GM23338 (cell line): ENCODE measurements around the gene XYLT1. TPM values are rescaled to one million over a fixed set of nuclear protein-coding genes. Genes with fewer than 3 reads are reported as not detected.

Source experiments
- ATAC-seq: fragments of 200-7000 bp; cut with Tn5 transposase; 3 replicates; pipeline ENCODE4 v1.9.1; 2020
- DNase-seq: peaks from one replicate; pipeline ENCODE4 v3.0.0-alpha.2; 2015; ENCODE audit warnings: low spot score
- H2AFZ ChIP-seq: fragments of 200-600 bp; sonication (generic); 2 replicates; pipeline ENCODE4 v1.8.0; 2016; ENCODE audit warnings: antibody characterized with exemption, mild to moderate bottlenecking, moderate library complexity
- H3F3A ChIP-seq: fragments of 200-600 bp; sonication (generic); replicated peaks from 2 replicates; pipeline ENCODE4 v1.8.0; 2017; ENCODE audit warnings: antibody characterized with exemption, mixed run types, low read depth
- H3K27ac ChIP-seq: fragments of 200-600 bp; sonication (generic); 2 replicates; pipeline ENCODE4 v1.6.1; 2016; ENCODE audit warnings: low read depth
- H3K27me3 ChIP-seq: fragments of 200-600 bp; sonication (generic); 2 replicates; pipeline ENCODE4 v1.8.0; 2016; ENCODE audit warnings: mild to moderate bottlenecking, mixed run types, moderate library complexity; ENCODE audit not compliant: insufficient read depth
- H3K36me3 ChIP-seq: fragments of 200-600 bp; sonication (generic); 2 replicates; pipeline ENCODE4 v1.8.0; 2016; ENCODE audit warnings: mild to moderate bottlenecking; ENCODE audit not compliant: insufficient read depth
- H3K4me1 ChIP-seq: fragments of 200-600 bp; sonication (generic); 2 replicates; pipeline ENCODE4 v1.8.0; 2016; ENCODE audit warnings: mild to moderate bottlenecking, moderate library complexity; ENCODE audit not compliant: insufficient read depth
- H3K4me2 ChIP-seq: fragments of 200-600 bp; sonication (generic); 2 replicates; pipeline ENCODE4 v1.7.1; 2017; ENCODE audit warnings: mixed run types
- H3K4me3 ChIP-seq: fragments of 200-600 bp; sonication (generic); 2 replicates; pipeline ENCODE4 v1.6.1; 2016; ENCODE audit warnings: mixed run types
- H3K79me2 ChIP-seq: fragments of 200-600 bp; sonication (generic); replicated peaks from 2 replicates; pipeline ENCODE4 v1.8.0; 2017; ENCODE audit warnings: mild to moderate bottlenecking; ENCODE audit not compliant: insufficient read depth
- H3K9me2 ChIP-seq: fragments of 200-600 bp; sonication (generic); 2 replicates; pipeline ENCODE4 v1.8.0; 2017; ENCODE audit not compliant: insufficient read depth
- H4K20me1 ChIP-seq: fragments of 200-600 bp; sonication (generic); replicated peaks from 2 replicates; pipeline ENCODE4 v1.8.0; 2017; ENCODE audit warnings: mild to moderate bottlenecking; ENCODE audit not compliant: insufficient read depth
- H3K27ac Mint-ChIP-seq: 2 replicates; pipeline ENCODE4 v1.8.0; 2020; ENCODE audit warnings: inconsistent platforms, mild to moderate bottlenecking, moderate library complexity, mixed read lengths
- H3K27me3 Mint-ChIP-seq: 3 replicates; pipeline ENCODE4 v1.8.0; 2022; ENCODE audit warnings: low read depth, mild to moderate bottlenecking, moderate library complexity, mixed read lengths, inconsistent platforms; ENCODE audit not compliant: insufficient read depth, poor library complexity
- H3K36me3 Mint-ChIP-seq: 3 replicates; pipeline ENCODE4 v1.8.0; 2021; ENCODE audit warnings: low read depth, mild to moderate bottlenecking, inconsistent platforms, moderate library complexity, mixed read lengths
- H3K4me1 Mint-ChIP-seq: 3 replicates; pipeline ENCODE4 v1.8.0; 2020; ENCODE audit warnings: mild to moderate bottlenecking, inconsistent platforms, mixed read lengths
- H3K4me3 Mint-ChIP-seq: 3 replicates; pipeline ENCODE4 v1.8.0; 2021; ENCODE audit warnings: moderate library complexity, mild to moderate bottlenecking, inconsistent platforms, mixed read lengths
- H3K9me3 Mint-ChIP-seq: 3 replicates; pipeline ENCODE4 v1.8.0; 2020; ENCODE audit warnings: moderate library complexity, mild to moderate bottlenecking, inconsistent platforms, mixed read lengths
- CREB1 ChIP-seq: fragments of 250-450 bp; sonication (Bioruptor Pico); IDR thresholded peaks from 2 replicates; pipeline ENCODE4 v1.5.0; 2020; ENCODE audit warnings: low read depth, mild to moderate bottlenecking, moderate library complexity
- EZH2 ChIP-seq: fragments of 200-600 bp; sonication (generic); IDR thresholded peaks from one replicate; pipeline ENCODE4 v1.8.0; 2017; ENCODE audit warnings: antibody characterized with exemption, mild to moderate bottlenecking, low read depth; ENCODE audit not compliant: unreplicated experiment
- EZH2phosphoT487 ChIP-seq: fragments of 200-600 bp; sonication (generic); IDR thresholded peaks from one replicate; pipeline ENCODE4 v1.8.1; 2018; ENCODE audit warnings: antibody characterized with exemption; ENCODE audit not compliant: unreplicated experiment
- JUNB ChIP-seq: IDR thresholded peaks from one replicate; pipeline ENCODE4 v1.6.1; 2016; ENCODE audit warnings: antibody characterized with exemption; ENCODE audit not compliant: unreplicated experiment
- NANOG ChIP-seq: IDR thresholded peaks from 2 replicates; pipeline ENCODE4 v1.6.1; 2016; ENCODE audit warnings: antibody characterized with exemption, borderline replicate concordance
- POLR2AphosphoS5 ChIP-seq: IDR thresholded peaks from 2 replicates; pipeline ENCODE4 v1.6.1; 2016; ENCODE audit warnings: antibody characterized with exemption, low read depth
- STAT1 ChIP-seq: IDR thresholded peaks from one replicate; pipeline ENCODE4 v1.6.1; 2016; ENCODE audit warnings: antibody characterized with exemption; ENCODE audit not compliant: unreplicated experiment
- ZNF114 ChIP-seq: fragments of 250-450 bp; sonication (Bioruptor Pico); IDR thresholded peaks from 2 replicates; pipeline ENCODE4 v1.5.0; 2020; ENCODE audit warnings: mild to moderate bottlenecking, moderate library complexity
- ZNF331 ChIP-seq: fragments of 250-450 bp; sonication (Bioruptor Pico); IDR thresholded peaks from 2 replicates; pipeline ENCODE4 v1.5.0; 2020; ENCODE audit warnings: low read depth, mild to moderate bottlenecking, moderate library complexity
- polyA plus RNA-seq: library from polyadenylated mRNA; unstranded; fragments of >200 nt; fragmentation: Nextera tagmentation; extraction: Ambion mirVana; gene quantifications from 2 replicates; pipeline ENCODE4 v1.2.1, GENCODE V29; 2016
- total RNA-seq: library from RNA; depleted of rRNA; stranded (reverse); fragments of >200 nt; shearing (Covaris generic); gene quantifications from 2 replicates; pipeline ENCODE4 v1.2.3, GENCODE V29; 2014
- TF ChIP-seq, protein P1 (sequence below), 2 experiments: fragments of 200-600 bp in 1 of 2; sonication (generic) in 1 of 2; conservative IDR thresholded peaks; 2 replicates each; pipeline versions ENCODE4 v1.5.1 to v1.6.1; 2016 to 2017; ENCODE audit warnings: antibody characterized with exemption in 2 of 2, low read depth in 2 of 2, mild to moderate bottlenecking in 2 of 2, moderate library complexity in 1 of 2
- TF ChIP-seq, protein P2 (sequence below): IDR thresholded peaks from one replicate; pipeline ENCODE4 v1.6.1; 2018; ENCODE audit warnings: antibody characterized with exemption; ENCODE audit not compliant: unreplicated experiment
- TF ChIP-seq, protein P3 (sequence below): fragments of 250-450 bp; sonication (Bioruptor Pico); IDR thresholded peaks from 2 replicates; pipeline ENCODE4 v1.5.0; 2020; ENCODE audit warnings: mild to moderate bottlenecking, moderate library complexity
- TF ChIP-seq, protein P4 (sequence below): IDR thresholded peaks from 2 replicates; pipeline ENCODE4 v1.6.1; 2016; ENCODE audit warnings: antibody characterized with exemption

Gene XYLT1
- total and polyA plus RNA-seq, 2 experiments from 2014 or later: 3.5 to 24.7 TPM

DNA sequence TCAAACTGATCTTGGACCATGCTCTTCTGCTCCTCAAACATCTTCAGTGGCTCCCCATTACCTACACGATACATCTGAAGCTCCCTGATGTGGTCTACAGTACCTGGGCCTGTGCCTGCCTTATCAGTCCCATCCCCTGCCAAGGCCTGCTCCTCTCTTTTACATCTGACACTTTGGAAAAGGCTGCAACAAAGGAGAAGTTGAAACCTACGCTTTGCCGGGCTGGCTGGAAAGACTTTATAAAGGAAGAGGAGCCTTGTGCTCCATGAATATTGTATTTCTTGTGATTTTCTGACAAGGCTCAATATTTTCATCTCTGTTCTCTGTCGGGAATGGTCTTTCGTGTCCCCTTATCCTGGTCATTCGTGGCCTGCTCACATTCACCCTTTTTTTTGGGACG lies 132.5 kb downstream of the XYLT1 start:
- no peak for ATAC-seq
- Histone ChIP-seq H3K4me2 (no peak overlapping the region), H3K79me2 (no peaks in the 10 kb centered on the region; the same call in 1 of the 2 replicates), H3K36me3 (no peaks in the 10 kb centered on the region), H3K4me1 (no peaks in the 10 kb centered on the region), H2AFZ (no peak overlapping the region), H3K27me3 (no peaks in the 10 kb centered on the region), H3F3A (no peaks in the 10 kb centered on the region), H4K20me1 (0 out of 2 replicates have a peak, but pooled peaks cover 8% of the 10 kb centered on the region), H3K27ac (no peak overlapping the region), H3K9me2 (no peaks in the 10 kb centered on the region), H3K4me3 (no peak overlapping the region)
- DNase-seq: no peak
- H3K4me3 Mint-ChIP-seq: no peak overlapping the region
- TF ChIP-seq ZNF114 (CRISPR knock-in tag) (no peak), CREB1 (CRISPR knock-in tag) (no peak), EZH2phosphoT487 (no peak), EZH2 (no peak), ZNF331 (CRISPR knock-in tag) (no peak), STAT1 (no peak), NANOG (no peak), JUNB (no peak), POLR2AphosphoS5 (no peak)
- TF ChIP-seq, protein P1, sequence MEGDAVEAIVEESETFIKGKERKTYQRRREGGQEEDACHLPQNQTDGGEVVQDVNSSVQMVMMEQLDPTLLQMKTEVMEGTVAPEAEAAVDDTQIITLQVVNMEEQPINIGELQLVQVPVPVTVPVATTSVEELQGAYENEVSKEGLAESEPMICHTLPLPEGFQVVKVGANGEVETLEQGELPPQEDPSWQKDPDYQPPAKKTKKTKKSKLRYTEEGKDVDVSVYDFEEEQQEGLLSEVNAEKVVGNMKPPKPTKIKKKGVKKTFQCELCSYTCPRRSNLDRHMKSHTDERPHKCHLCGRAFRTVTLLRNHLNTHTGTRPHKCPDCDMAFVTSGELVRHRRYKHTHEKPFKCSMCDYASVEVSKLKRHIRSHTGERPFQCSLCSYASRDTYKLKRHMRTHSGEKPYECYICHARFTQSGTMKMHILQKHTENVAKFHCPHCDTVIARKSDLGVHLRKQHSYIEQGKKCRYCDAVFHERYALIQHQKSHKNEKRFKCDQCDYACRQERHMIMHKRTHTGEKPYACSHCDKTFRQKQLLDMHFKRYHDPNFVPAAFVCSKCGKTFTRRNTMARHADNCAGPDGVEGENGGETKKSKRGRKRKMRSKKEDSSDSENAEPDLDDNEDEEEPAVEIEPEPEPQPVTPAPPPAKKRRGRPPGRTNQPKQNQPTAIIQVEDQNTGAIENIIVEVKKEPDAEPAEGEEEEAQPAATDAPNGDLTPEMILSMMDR (conservative IDR thresholded peaks at IDR 0.05; ENCODE audit: low read depth in 2 of 2): no peak
- TF ChIP-seq, protein P2, sequence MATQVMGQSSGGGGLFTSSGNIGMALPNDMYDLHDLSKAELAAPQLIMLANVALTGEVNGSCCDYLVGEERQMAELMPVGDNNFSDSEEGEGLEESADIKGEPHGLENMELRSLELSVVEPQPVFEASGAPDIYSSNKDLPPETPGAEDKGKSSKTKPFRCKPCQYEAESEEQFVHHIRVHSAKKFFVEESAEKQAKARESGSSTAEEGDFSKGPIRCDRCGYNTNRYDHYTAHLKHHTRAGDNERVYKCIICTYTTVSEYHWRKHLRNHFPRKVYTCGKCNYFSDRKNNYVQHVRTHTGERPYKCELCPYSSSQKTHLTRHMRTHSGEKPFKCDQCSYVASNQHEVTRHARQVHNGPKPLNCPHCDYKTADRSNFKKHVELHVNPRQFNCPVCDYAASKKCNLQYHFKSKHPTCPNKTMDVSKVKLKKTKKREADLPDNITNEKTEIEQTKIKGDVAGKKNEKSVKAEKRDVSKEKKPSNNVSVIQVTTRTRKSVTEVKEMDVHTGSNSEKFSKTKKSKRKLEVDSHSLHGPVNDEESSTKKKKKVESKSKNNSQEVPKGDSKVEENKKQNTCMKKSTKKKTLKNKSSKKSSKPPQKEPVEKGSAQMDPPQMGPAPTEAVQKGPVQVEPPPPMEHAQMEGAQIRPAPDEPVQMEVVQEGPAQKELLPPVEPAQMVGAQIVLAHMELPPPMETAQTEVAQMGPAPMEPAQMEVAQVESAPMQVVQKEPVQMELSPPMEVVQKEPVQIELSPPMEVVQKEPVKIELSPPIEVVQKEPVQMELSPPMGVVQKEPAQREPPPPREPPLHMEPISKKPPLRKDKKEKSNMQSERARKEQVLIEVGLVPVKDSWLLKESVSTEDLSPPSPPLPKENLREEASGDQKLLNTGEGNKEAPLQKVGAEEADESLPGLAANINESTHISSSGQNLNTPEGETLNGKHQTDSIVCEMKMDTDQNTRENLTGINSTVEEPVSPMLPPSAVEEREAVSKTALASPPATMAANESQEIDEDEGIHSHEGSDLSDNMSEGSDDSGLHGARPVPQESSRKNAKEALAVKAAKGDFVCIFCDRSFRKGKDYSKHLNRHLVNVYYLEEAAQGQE: no peak
- TF ChIP-seq, protein P3, sequence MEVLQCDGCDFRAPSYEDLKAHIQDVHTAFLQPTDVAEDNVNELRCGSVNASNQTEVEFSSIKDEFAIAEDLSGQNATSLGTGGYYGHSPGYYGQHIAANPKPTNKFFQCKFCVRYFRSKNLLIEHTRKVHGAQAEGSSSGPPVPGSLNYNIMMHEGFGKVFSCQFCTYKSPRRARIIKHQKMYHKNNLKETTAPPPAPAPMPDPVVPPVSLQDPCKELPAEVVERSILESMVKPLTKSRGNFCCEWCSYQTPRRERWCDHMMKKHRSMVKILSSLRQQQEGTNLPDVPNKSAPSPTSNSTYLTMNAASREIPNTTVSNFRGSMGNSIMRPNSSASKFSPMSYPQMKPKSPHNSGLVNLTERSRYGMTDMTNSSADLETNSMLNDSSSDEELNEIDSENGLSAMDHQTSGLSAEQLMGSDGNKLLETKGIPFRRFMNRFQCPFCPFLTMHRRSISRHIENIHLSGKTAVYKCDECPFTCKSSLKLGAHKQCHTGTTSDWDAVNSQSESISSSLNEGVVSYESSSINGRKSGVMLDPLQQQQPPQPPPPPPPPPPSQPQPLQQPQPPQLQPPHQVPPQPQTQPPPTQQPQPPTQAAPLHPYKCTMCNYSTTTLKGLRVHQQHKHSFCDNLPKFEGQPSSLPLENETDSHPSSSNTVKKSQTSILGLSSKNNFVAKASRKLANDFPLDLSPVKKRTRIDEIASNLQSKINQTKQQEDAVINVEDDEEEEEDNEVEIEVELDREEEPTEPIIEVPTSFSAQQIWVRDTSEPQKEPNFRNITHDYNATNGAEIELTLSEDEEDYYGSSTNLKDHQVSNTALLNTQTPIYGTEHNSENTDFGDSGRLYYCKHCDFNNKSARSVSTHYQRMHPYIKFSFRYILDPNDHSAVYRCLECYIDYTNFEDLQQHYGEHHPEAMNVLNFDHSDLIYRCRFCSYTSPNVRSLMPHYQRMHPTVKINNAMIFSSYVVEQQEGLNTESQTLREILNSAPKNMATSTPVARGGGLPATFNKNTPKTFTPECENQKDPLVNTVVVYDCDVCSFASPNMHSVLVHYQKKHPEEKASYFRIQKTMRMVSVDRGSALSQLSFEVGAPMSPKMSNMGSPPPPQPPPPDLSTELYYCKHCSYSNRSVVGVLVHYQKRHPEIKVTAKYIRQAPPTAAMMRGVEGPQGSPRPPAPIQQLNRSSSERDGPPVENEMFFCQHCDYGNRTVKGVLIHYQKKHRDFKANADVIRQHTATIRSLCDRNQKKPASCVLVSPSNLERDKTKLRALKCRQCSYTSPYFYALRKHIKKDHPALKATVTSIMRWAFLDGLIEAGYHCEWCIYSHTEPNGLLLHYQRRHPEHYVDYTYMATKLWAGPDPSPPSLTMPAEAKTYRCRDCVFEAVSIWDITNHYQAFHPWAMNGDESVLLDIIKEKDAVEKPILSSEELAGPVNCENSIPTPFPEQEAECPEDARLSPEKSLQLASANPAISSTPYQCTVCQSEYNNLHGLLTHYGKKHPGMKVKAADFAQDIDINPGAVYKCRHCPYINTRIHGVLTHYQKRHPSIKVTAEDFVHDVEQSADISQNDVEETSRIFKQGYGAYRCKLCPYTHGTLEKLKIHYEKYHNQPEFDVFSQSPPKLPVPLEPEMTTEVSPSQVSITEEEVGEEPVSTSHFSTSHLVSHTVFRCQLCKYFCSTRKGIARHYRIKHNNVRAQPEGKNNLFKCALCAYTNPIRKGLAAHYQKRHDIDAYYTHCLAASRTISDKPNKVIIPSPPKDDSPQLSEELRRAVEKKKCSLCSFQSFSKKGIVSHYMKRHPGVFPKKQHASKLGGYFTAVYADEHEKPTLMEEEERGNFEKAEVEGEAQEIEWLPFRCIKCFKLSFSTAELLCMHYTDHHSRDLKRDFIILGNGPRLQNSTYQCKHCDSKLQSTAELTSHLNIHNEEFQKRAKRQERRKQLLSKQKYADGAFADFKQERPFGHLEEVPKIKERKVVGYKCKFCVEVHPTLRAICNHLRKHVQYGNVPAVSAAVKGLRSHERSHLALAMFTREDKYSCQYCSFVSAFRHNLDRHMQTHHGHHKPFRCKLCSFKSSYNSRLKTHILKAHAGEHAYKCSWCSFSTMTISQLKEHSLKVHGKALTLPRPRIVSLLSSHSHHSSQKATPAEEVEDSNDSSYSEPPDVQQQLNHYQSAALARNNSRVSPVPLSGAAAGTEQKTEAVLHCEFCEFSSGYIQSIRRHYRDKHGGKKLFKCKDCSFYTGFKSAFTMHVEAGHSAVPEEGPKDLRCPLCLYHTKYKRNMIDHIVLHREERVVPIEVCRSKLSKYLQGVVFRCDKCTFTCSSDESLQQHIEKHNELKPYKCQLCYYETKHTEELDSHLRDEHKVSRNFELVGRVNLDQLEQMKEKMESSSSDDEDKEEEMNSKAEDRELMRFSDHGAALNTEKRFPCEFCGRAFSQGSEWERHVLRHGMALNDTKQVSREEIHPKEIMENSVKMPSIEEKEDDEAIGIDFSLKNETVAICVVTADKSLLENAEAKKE: no peak
- TF ChIP-seq, protein P4, sequence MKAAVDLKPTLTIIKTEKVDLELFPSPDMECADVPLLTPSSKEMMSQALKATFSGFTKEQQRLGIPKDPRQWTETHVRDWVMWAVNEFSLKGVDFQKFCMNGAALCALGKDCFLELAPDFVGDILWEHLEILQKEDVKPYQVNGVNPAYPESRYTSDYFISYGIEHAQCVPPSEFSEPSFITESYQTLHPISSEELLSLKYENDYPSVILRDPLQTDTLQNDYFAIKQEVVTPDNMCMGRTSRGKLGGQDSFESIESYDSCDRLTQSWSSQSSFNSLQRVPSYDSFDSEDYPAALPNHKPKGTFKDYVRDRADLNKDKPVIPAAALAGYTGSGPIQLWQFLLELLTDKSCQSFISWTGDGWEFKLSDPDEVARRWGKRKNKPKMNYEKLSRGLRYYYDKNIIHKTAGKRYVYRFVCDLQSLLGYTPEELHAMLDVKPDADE: no peak
- no peaks in the 10 kb centered on the region; the same call in 1 of the 3 replicates for H3K4me1 Mint-ChIP-seq
- H3K36me3 Mint-ChIP-seq: no peaks in the 10 kb centered on the region
- H3K27ac Mint-ChIP-seq: no peak overlapping the region
- H3K9me3 Mint-ChIP-seq: no peaks in the 10 kb centered on the region; the same call in 2 of the 3 replicates
- H3K27me3 Mint-ChIP-seq: peaks cover 4% of the 10 kb centered on the region
